HG03039 (cell line): ENCODE results near the gene LAMP1.
"Not testable (repeated sequence)": the region's sequence is repeated elsewhere in the genome, so short reads cannot be mapped to it uniquely, and the experiment has no call there.

Source experiments
- ATAC-seq: cut with Tn5 transposase; IDR thresholded peaks from one replicate; pipeline ENCODE4 v1.9.1; 2021; ENCODE audit warnings: mild to moderate bottlenecking, moderate library complexity; ENCODE audit not compliant: unreplicated experiment

Gene LAMP1, protein sequence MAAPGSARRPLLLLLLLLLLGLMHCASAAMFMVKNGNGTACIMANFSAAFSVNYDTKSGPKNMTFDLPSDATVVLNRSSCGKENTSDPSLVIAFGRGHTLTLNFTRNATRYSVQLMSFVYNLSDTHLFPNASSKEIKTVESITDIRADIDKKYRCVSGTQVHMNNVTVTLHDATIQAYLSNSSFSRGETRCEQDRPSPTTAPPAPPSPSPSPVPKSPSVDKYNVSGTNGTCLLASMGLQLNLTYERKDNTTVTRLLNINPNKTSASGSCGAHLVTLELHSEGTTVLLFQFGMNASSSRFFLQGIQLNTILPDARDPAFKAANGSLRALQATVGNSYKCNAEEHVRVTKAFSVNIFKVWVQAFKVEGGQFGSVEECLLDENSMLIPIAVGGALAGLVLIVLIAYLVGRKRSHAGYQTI

DNA sequence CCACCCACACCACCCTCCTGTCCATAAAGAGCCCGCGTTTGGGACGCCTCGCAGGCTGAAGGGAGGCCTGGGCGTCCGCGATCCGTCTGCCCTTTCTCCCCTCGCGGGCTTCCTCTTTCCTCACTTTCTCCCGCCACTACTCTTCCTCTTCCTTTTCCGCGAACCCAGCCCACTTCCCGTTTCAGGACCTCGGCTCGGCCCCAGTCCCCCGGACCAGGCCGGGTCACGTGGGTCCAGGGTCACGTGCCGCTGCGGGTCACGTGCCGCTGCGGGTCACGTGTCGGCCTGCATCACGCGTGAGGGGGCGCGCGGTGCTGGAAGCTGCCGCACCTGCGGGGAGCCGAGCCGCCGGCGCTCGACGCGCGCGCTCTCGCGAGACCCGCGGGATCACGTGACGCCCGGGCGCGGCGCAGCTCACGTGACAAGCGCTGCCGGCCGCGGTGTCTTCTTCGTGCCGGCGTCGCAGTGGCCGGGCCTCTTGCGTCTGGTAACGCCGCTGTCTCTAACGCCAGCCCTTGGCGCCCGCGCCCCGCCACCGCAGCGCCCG is at the start of gene LAMP1:
Gene LAMP1, plus strand, starts transcription at position 417 of the 547 bp plus-strand sequence. CDS start 196 bp downstream, outside the sequence.
- ATAC-seq, result peak; percentile 73

DNA sequence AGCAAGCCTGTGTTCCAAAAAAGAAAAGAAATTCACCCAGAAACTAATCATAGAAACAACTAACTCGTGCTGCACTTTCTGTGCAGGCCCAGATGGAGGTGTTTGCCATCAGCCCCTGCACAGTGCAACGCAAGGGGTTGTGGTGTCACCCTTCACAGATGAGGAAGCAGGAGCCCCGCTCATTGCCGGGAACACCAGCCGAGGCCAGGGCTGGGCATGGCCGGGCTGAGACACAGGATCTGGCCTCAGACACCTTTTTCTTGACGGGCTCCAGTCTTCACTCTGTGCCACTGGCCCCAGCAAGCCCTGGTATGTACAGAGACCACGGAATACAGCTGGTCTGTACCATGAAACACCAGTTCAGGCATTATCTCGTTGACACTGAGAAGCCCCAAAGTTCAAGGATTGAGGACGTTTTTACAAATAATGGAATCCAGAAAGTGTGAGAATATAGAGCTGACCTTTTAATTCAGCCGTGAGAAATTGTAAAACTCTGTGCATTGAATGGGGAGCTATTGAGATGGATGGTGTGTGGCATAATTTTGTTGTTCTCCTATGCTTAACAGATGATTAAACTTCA is 44.4 kb upstream of the LAMP1 start:
- ATAC-seq, result no peak

DNA sequence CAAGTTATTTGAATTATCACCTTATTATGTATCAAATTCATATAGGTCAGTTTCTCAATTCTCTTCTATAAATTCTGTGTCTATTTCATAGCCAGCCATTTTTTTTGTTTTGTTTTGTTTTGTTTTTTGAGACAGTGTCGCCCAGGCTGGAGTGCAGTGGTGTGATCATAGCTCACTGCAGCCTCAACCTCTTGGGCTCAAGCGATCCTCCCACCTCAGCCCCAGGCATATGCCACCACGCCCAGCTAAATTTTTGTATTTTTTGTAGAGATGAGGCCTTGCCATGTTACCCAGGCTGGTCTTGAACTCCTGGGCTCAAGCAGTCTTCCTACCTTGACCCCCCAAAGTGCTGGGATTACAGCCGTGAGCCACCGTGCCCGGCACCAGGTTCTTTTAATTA is 39.1 kb upstream of the LAMP1 start:
- not testable (repeated sequence) for ATAC-seq

DNA sequence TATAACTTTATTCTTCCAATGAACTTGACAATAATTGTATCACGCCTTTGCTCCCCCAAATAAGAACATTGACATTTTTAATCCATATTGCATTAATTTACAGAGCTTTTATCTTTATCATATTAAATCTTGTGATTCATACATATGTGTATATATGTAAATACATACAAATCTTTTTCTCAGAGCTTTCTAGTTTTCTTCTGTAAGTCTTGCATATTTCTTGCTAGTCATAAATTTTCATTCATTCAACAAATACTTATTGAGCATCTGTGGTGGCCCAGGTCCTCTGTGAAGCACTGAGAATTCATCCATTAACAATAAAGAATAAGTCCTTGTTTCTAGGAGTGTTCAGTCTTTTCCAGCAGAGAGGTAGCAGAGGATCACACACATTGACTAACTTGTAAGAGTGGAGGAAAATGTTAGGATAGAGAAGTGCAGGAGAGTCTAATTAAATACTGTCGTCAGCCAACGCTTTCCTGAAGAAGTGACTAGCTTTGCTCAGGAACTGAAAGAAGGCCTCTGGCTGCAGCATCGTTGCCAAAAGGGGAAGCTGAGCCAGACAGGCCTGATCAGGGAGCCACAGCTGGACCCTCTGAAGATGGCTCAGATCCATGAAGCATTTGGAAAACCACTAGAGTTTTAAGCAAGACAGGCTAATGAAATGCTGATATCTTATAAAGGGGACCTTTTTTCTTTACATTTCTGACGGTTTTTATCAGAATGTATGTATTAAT is 38.6 kb upstream of the LAMP1 start:
- no peak for ATAC-seq

DNA sequence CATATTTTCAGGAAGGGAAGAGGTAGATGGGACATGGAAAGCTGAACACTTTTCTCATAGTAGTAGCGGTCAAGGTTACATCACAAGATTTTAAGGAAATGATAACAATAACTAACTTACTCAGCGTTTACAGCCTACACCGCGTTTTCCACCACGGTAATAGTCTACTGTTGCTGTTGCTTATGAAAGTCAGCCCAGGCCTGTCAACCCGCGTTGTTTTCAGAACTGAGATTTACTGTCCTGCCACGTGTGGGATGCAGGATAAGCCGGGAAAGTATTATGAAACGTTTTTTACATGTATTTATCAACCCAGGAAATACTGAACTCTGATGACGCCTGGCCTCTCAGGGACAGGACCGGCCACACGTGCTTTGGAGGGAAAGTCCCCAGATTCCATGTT is 36.0 kb upstream of the LAMP1 start:
- ATAC-seq, result no peak

DNA sequence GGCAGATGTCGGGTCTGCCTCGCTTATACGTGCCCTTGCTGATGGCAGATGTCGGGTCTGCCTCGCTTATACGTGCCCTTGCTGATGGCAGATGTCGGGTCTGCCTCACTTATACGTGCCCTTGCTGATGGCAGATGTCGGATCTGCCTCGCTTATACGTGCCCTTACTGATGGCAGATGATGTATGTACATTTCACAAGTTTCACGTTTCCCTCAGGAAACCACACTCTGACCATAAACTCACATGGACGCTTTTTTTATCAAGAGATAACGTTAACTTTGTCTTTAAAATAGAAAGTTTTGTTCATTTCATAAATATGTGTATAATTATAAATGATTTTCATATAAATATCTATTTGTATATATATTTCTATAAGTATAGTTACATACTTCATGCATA is 34.0 kb upstream of the LAMP1 start:
- not testable (repeated sequence) for ATAC-seq

DNA sequence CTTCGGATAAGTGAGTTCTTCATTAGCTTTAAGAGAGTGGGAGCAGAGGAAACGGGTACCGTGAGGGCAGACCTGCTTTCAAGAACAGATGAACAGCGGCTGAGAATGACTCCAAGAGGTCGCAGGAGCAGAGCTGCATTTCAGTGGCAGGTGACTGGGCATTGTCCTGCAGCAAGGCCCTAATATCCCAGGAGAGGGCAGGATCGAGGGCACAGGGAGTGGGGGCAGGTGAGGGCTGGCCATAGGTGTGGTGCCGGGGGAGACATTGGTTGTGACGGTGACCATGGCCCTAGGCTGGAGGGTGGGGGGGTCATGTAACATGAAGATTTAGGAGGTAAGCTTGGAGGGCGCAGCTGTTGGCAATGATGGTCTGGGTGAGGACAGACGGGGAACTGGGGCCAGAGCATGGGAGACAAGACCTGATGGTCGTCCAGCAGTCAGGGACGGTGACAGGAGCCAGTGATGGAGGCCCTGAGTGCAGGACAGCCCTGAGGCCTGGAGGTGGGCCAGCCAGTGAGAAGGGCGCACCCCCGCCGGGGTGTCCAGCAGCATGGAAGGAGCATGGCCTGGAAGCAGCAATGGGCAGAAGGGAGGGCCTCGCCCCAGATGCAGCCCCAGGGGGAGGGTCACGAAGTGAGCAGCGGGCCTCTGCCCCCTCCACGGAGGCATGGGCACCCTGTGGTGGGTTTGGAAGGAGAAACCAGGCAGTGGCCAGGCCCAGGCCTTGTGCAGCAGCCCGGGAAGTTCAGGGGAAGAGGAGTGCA is 29.2 kb upstream of the LAMP1 start:
- ATAC-seq, result no peak

DNA sequence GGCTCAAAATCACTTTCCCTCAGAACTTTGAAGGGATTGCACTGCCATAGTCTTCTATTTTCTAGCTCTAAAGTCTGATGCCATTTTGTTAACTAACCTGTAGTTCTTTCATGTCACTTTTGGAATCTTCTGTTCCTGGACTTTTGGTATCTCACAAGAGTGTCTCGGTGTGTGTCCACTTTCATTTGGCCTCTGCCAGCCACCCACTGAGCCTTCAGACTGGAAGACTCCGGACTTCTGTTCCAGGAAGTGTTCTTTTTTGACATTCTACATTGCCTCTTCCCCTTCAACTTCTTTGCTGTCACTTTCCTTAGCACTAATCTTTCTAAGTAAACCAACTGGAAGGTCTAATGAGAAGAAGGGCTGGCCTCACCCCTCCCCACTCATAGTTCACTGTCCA is 25.0 kb upstream of the LAMP1 start:
- no peak for ATAC-seq

DNA sequence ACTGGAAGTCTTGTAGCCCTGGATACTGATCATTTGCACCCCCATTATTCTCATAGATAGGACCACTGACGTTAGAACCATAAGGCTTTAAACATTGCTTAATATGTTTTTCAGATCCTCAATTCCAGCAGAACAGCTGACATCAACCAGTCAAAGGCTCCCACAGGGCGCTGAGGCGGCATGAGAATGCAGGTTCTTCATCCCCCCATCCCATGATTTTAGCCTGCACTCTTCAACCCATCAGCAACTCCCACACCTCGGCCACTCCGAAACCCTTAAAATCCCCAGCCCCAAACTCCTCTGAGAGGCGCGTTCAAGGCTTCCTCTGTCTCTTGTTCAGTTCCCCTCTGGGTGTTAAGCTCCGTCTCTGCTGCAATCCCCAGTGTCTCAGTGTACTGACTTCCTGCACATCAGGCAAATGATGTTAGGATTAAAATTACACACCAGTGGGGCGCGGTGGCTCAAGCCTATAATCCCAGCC is 24.3 kb upstream of the LAMP1 start:
- ATAC-seq, result no peak

DNA sequence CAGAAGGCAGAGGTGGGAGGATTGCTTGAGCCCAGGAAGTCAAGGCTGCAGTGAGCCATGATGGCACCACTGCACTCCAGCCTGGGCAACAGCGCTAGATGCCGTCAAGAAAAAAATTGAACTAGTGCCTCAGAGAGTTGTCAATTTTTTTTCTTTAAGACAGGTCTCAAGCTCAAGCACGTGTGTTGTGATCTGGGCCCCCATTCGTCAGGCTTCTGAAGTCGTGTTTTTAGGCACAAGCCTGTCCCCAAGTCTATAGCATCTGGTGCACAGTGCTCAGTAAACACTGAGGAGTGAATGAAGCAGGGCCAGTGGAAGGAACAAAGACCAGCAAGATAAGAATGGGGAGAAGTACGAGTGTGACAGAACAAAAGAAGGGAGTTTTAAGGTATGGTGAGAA is 23.7 kb upstream of the LAMP1 start:
- ATAC-seq, result no peak

DNA sequence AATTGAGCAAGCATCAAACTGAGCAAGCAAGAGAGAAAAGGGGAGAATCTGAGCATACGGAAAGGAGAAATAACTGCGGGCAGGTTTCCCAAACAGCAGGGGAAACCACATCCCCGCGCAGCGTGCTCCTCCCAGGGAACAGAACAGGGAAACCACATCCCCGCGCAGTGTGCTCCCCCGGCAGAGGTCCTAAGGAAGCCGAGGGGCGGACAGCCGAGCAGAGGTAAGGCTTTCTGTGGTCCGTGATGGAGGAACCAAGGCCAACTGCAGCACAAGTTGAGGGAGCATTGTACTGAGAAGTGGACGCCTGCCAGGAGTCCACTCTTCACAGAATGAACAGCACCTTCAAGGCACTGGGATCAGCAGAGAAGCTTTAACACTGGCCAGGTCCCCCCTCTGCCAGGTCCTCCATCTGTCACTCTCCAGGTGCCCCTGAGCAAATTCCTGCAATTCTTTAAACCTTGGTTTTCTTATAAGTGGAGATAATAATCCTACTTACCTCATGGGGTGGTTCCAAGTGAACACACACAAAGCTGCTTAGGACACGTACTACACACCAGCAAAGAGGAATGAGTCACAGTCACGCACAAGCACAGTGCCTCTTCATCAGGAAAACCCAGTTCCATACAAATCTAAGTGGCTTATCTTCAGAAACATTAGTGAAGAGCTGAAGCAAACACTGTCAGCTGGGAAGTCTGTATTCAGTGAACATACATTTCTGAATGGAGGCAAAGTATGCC is 23.0 kb upstream of the LAMP1 start:
- ATAC-seq, result no peak

DNA sequence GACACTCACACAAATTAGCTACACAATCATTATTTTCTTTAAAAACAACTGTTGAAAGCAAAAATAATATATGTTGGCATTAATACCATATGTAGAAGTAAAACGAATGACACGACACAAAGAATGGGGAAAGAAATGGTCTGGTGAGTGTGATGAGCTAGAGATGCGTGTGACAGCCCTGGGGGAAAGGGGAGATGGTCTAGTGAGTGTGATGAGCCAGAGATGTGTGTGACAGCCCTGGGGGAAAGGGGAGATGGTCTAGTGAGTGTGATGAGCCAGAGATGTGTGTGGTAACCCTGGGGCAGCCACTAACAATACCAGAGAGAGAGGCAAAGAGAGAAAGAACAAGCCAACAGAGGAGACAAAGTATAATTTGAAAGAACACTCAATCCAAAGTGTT is 22.3 kb upstream of the LAMP1 start:
- ATAC-seq, result no peak

DNA sequence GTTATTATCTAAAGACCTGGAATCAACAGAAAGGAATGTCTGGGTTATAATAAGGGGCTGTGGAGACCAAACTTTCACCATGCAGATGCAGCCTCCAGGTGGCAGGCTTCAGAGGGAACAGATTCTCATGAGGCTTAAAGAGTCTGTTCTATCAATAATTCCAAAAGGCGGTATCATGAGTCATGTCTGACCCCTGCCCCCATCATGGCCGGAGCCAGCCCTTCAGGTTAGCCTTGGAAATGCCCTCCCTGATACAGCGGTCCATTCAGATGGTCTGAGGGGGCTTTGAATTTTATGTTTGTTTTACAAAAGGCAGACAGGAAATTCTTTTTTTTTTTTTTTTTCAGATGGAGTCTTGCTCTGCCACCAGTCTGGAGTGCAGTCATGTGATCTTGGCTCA is 21.7 kb upstream of the LAMP1 start:
- no peak for ATAC-seq

DNA sequence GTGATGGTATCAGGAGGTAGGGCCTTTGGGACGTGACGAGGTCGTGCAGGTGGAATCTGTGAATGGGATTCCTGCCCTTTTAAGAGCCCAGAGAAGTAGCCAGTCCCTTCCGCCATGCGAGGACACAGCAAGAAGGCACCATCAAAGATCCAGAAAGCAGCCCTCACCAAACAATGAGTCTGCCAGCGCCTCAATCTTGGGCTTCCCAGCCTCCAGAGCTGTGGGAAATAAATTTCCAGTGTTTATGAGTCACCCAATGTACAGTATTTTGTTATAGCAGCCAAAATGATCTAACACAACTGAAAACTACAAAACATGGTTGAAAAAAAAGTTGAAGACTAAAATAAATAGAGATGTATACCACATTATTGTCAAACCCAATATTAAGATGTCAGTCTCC is 16.9 kb upstream of the LAMP1 start:
- no peak for ATAC-seq

DNA sequence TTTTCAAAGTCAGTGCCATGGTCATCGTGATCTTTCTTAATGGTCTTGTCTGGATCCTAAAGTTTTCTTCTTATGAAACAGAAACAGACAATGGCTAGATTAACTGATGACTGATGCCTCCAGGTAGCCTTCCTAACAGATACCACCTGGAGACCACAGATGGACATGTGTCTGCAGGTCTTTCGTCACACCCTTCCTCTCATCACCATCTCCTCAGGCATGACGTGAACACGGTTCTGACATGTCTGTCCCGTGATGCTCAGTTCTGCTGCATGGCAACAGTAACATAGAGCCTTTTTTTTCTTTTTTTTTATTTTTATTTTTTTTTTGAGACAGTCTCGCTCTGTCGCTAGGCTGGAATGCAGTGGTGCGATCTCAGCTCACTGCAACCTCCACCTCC is 13.1 kb upstream of the LAMP1 start:
- no peak for ATAC-seq

DNA sequence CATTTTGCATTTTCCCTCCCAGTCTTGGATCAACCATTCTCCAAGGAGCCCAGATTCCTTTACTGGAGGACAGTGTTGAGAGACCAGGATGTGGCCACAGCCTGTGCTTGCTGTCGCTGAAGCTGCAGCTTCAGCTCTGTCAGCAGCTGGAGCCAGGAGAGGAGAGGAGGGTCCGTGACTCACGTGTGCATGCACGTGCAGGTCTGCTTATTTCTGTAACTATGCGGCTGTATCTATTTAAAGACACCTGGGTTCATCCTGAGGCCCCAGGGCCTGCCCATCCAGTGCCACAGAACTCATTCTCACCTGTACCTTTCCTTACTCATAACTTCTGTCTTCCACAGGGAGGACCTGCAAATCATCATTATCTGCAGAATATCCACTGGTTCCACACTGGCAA is 8.2 kb upstream of the LAMP1 start:
- no peak for ATAC-seq

DNA sequence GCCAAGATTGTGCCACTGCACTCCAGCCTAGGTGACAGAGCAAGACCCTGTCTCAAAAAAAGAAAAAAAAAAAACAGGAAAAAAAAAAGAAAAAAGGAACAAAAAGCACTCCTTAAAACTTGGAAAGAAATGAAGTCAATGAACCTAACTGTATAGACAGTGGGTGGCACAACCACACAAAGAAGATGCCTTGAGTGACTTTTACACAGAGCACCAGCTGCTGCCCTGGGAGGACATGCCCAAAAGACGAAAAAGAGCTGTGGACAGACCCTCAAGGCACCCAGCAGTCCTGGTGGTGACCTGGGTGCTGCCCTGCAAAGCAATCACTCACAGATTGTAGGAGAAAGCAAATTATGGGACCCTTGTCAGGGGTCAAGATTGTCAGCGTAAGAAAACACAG is 5.9 kb upstream of the LAMP1 start:
- no peak for ATAC-seq

DNA sequence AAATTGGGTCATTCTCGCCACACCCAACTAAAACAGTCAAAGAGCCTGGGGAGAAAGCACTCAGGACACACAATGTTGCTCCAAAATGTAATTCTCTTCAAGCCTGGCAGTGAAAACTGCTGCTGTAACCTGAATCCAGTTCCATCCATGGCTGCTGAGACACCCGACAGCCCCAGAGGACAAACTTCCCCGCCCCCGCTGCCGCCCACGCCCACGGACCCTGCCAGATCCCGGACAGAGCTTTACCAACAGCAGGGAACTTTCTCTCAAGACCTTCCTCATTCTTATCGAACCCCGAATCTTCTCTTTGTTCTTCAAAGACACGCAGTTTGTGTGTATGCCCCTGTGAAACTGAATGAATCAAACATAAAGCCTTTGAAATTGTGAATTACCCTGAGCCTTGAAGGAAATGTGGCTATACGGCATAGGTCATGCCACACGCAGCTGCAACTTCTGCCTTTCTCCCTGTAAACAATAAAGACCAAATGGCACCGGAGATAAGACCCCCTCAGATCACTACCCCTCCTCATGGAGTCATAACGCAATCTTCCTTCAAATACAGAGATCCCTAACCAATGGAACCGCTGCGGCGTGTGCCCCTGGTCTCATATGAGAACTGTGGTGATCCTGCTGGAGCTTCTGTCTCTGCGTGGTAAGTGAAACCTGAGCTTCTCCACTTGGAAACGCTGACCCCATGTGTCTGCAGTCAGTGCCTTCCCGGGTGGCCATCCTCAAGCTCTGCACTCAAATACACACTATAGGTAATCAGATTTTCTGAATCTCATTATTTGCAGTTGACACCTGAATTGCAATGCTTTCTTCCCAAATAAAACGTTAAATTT is 4.8 kb upstream of the LAMP1 start:
- ATAC-seq, result no peak

DNA sequence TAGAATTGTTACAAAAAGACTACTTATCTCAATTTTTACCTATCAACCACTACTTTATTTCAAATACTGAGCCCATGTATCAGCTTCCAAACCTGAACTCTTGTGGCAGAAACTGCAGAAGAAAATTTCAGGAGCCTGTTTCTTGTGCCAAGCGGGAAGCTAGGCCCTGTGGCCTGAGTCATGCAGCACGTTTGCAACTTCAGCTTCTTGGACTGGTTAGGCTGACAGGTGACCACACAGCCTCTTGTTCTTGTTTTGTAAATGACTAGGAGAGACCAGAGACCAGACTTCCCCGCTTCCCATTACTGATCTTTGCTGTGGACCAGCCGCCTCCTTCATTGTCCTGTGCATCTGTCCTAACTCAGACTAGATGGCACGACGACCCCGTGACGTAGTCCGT is 3.4 kb upstream of the LAMP1 start:
- no peak for ATAC-seq
